ENCODE measurements around the gene PTDSS2. TPM values are rescaled to one million over a fixed set of nuclear protein-coding genes. Genes with fewer than 3 reads are reported as not detected.
"Not testable (repeated sequence)": the region's sequence is repeated elsewhere in the genome, so short reads cannot be mapped to it uniquely, and the experiment has no call there.

Gene PTDSS2
- polyA plus RNA-seq, 12 donors = 22.7 to 52.4 (median 26.0) TPM; not detected in 1

DNA sequence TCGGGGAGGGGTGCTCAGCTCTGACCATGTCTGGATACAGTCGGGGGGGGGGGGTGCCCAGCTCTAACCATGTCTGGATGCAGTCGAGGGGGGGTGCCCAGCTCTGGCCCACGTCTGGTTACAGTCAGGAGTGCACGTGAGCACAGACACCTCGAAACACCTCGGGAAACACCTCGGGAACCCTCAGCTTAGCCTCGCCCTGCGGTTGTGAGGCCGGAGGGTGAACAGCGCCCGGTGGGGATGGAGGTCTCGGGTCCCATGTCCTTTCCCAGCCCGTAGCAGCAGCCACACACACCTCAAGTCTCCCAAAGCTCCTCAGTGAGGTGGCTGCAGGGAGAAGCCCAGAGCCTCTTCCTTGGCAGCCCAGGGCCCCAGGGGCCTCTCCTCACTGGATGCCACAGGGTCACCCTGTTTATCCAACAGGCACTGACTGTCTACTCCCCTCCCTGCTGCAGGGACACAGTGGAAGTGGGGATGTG is 37.4 kb upstream of the PTDSS2 start:
- DNase-seq = no peak

- DNase-seq = no peak
These were observed 36.7 kb upstream of the PTDSS2 start for GRCh38 chr11:413120-414081.

DNA sequence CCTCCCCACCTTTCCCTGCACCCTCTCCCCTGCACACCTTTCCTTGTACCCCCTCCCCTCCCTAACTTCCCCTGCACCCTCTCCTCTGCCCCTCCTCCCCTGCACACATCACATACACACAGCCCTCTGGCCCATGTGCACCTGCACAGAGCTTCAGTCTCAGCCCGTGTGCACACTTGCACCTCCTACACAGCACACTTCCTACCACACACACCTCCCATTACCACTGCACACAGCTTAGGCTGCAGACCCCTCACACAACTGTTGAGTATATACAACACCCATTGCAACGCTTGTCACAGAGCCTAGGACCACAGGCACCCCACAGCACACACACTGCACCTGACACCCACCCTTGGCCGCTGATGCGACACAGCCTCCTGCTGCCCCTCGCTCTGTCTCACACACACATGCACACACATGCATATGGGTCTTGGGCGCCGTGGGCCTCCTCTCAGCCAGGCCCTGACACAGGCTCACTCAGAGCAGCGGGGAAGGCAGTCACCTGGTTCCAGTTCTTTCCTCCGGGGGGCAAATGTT is 35.7 kb upstream of the PTDSS2 start:
- no peak for DNase-seq

DNA sequence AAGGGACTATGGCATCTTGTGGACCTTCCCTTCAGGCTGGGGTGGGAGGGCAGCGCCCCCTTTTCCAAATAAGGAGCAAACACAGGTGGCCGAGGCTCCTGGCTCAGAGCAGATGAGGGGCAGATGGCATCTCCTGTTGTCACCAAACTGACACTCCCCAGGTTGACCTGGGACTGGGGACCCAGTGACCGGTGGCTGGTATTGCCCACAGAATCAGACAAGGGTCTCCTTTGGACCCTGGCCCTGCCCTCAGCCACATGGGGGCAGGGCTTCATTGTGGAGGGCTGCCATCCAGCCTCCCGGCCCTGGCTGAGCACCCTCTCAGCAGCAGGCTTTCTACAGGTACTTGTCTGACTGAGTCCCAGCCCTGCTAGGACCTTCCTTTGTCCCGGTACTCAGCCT is 34.4 kb upstream of the PTDSS2 start:
- no peak for DNase-seq

GRCh38 chr11:416051-416756 is 33.9 kb upstream of the PTDSS2 start:
- DNase-seq = no peak

DNA sequence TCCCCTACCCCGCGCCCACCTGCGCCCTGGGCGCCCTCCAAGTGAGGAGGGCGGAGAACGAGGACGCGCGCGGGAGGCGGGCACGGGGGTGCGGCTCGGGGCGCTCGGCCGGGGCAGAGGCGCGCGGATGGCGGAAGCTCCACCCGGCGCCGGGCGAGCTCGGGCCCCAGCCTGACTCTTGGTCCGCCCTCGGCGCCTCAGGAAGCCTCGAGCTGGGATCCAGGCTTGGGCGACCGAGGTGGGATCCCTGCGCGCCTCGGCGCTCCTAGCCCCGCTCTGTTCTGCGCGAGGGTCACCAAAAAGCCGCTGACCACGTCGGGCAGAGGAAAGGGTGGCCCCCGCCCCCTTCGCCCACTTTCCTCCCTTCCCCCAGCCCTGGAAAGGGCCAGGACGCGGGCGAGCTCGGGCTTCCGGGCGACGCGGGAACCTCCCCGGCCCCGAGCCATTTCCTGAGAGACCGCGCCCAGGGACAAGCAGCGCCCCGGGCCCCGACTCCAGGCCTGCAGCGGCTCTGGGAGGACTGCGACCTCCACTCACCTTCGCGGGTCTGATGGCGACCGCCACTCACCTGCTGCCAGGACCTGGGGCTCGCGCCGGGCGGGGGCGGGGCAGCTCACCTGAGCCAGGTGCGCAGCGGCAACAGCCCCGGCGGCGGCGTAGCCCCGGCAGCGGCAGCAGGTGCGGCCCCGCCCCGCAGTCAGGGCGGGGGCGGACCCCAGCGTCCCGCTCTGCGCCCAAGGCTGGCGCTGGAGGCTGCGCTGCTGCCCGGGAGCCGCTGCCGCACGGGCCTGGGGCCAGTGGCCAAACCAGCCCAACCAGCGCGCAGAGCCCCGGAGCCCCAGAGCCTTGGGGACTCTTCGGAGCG is 33.1 kb upstream of the PTDSS2 start:
- DNase-seq = no peak

DNA sequence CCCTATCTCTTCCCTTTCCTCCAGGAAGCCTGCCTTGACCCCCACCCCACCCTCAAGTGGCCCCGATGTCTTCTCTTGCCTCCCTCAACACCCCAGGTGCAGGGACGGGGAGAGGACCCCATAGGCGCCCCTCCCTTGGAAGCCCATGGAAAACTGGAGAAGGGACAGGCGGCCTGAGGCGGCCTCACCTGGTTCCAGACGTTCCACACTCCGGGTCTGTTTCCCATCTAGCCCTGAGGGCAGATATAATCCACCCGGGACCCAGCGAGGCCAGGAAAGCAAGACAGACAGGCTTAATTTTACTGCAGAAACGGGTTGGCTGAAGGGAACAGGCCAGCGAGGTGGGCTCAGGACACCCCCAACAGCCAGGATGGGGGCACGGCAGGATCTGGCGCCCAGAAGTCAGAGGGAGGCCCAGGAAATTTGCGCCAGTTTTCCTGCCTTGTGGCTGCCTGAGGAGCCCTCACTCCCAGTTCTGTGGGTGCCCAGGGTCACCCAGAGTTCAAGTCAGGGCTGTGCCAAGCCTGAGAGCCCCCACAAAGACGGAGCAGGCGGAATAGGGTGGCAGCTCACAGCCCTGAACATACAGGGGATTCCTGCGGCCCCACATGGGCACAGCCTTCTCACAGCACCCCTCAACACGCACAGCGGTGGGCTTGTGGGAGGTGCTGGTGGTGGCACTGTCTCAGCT is 32.3 kb upstream of the PTDSS2 start:
- no peak for DNase-seq

DNA sequence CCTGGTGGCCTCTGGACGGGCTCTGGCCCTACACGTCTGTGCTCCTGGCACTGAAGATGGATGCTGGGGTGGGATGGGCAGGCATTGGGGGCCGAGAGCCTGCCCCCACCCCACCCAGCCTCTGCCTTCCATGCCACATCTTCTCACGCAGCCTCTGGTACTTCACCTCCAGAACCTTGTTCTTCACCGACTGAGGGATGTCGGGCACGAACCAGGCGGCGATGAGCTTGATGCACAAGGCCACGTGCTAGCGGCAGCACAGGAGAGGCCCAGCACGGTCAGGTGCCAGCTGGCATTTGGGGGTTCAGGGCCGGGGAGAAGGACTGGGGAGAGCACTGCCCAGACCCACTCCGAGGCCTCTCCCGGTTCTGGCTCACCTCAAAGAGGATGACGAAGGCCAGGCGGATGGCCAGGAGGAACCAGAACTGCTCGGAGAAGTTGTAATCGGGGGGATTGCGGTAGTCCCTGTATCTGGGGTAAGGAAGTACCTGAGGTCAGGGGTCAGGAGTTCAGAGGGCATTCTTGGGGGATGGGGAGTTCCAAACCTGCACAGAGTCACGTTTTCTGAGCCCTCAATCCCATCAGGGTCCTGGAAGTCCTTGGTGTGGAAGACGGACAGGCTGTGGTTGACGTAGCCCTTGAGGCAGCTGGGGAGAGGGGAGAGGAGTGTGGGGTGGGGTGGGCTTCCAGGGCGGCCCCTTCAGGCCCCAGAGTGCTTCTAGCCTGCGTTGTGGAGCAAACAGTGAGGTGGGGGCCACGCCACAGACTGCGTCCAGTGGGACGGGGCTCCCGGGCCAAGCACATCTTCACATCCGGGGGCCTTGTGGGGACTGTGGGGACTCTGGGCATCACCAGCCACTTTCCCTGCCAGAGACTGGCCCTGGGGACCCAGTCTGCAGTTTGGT is 31.5 kb upstream of the PTDSS2 start:
- no peak for DNase-seq

DNA sequence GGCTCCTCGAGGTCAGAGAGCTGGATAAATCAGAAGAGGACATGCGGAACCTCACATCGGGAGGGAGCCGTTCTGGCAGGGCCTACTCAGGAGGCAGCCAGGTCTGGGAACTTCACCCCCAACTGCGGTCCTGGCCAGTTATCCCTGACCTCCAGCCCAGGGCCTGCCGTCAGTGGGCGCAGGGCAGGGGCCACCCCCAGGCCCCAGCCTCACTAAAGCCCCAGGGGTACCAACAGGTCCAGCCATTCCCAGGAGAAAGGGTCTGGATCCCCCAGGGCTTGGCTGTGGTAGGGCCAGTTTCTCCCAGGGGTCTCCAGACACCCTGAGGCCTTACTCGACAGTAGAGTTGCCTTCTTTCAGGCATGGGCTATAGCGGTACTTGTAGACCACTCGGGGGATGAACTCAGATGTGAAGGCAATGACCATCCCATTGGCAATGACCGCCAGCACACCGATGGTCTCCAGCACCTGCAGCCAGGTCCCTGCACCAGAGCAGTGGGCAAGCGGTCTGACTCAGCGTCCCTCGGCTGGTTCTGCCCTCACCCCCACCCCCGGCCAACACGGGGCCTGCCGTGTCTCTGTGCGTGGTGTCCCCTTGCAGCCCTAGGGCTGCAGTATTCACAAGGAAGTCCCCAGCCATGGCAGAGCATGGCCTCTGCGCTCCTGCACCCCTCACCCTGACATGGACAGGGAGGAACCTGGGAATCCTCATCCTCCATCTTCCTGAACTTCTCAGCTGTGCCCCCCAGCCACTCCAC is 30.7 kb upstream of the PTDSS2 start:
- DNase-seq = no peak

- DNase-seq = no peak
These were observed 29.8 kb upstream of the PTDSS2 start for GRCh38 chr11:420054-420910.

GRCh38 chr11:420911-421321 is 29.2 kb upstream of the PTDSS2 start:
- no peak for DNase-seq

GRCh38 chr11:422249-422656 is 27.8 kb upstream of the PTDSS2 start:
- DNase-seq = no peak

- DNase-seq = no peak
These were observed 25.8 kb upstream of the PTDSS2 start for GRCh38 chr11:424232-424631.

DNA sequence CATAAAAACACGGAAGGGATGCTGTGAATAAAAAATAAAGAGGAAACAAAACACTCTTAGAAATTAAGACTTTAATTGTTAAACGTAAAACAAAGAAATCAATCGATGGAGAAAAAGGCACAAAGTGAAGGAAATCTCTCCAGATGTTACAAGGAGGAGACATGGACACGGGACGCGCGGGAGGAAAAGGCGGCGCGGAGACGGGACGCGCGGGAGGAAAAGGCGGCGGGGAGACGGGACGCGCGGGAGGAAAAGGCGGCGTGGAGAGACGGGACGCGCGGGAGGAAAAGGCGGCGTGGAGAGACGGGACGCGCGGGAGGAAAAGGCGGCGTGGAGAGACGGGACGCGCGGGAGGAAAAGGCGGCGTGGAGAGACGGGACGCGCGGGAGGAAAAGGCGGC is 25.3 kb upstream of the PTDSS2 start:
- not testable (repeated sequence) for DNase-seq

- no peak for DNase-seq
These were observed 24.8 kb upstream of the PTDSS2 start for GRCh38 chr11:425301-425700.

DNA sequence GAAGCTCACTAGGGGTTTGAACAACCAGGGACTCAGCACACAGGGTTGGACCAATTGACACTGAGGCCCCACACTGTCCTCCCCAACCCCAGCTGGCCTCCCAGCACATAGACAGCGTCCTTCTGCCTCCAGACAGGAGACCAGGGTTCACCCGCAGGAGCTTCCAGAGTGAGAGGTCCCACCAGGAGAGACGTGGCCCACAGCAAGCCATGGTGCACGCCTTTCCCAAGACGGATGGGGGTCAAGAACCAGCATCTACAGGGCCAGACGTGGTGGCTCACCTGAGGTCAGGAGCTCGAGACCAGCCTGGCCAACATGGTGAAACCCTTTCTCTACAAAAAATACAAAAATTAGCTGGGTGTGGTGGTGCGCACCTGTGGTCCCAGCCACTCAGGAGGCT is 23.2 kb upstream of the PTDSS2 start:
- no peak for DNase-seq

DNA sequence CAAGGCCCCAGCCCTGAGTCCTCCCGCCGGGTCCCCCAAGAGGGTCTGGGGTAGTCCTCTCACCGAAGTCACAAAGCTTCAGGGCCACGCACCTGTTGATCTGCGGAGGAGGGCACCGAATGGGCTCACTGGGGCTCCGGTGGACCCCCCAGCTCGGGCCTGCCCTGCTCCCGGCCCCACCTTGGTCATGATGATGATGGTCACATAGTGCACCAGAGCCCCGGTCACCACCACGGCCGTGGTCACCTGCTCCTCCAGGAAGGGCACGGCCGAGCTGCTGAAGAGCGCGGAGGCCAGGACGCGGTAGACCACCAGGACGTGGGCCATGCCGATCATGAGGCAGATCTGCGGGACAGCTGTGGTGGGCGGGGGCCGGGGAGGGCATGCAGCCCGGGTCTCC is 21.8 kb upstream of the PTDSS2 start:
- DNase-seq = no peak

- DNase-seq = no peak
These were observed 20.7 kb upstream of the PTDSS2 start for GRCh38 chr11:429391-429790.

Data from muscle of arm (tissue), 12 donors.